VCaP (cell line): ENCODE results near the gene CELSR1.

Experiments
- H3K27ac ChIP-seq: fragments of 450-650 bp; 2 replicates; pipeline ENCODE4 v1.5.1; 2017
- TF ChIP-seq, protein P1 (sequence below): fragments of 450-650 bp; conservative IDR thresholded peaks from 2 replicates; pipeline ENCODE4 v1.5.1; 2017; ENCODE audit warnings: mild to moderate bottlenecking, moderate library complexity

CELSR1 gene

DNA sequence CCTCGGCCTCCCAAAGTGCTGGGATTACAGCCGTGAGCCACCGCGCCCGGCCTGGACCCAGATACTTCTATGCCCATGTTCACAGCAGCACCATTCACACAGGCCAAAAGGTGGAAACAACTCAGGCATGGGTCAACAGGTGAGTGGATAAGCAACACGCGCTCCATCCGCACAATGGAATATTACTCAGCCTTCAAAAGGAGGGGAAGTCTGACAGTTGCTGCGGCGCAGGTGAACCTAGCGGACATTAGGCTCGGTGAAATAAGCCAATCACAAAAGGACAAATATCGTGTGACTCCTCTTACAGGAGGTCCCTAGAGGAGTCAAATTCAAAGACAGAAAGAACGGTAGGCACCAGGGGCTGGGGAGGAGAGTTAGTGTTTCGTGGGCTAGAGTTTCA lies 154.9 kb downstream of the CELSR1 start:
- TF ChIP-seq, protein P1, sequence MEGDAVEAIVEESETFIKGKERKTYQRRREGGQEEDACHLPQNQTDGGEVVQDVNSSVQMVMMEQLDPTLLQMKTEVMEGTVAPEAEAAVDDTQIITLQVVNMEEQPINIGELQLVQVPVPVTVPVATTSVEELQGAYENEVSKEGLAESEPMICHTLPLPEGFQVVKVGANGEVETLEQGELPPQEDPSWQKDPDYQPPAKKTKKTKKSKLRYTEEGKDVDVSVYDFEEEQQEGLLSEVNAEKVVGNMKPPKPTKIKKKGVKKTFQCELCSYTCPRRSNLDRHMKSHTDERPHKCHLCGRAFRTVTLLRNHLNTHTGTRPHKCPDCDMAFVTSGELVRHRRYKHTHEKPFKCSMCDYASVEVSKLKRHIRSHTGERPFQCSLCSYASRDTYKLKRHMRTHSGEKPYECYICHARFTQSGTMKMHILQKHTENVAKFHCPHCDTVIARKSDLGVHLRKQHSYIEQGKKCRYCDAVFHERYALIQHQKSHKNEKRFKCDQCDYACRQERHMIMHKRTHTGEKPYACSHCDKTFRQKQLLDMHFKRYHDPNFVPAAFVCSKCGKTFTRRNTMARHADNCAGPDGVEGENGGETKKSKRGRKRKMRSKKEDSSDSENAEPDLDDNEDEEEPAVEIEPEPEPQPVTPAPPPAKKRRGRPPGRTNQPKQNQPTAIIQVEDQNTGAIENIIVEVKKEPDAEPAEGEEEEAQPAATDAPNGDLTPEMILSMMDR: no peak
- no peak overlapping the region for H3K27ac ChIP-seq

DNA sequence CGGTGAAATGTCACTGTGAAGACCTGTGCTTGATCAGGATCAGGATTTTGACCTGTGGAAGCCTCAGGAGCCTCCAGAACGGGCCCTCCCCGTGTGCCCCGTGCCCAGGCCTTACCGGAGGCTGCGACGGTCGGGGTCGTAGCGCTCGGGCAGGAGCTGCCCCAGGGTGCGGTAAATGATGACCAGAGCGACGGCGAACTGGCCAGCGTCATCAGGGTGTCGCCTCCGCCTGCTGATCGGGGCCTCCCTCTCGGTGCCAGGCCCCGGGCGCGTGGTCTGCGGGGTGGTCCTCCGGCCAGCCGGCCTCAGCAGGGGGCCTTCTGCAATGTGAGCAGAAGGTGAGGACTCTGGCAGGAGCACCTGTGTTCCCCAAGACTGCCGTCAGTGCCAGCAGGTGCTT lies 155.7 kb downstream of the CELSR1 start:
- TF ChIP-seq, protein P1: no peak

DNA sequence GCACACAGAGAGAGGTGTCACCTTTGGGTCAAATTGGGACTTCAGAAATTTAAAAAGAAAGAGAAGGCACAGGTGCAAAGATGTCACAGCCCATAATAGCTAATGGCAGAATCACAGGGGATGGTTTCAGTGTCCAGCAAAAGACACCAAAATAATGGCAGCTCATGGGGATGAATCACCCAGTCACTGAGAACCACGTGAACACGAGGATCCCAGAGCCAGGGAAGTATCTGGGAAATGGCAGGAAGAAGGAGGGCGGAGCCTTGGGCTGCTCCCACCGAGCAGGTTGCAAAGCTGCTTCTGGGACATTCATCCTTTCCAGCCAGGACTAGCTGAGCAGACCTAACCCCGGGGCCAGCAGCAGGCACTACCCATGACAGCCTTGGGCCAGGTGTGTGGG lies 156.3 kb downstream of the CELSR1 start:
- no peak overlapping the region for H3K27ac ChIP-seq
- TF ChIP-seq, protein P1: no peak

More for the DNA sequence above, 155.7 kb downstream of the CELSR1 start:
- no peak overlapping the region for H3K27ac ChIP-seq

DNA sequence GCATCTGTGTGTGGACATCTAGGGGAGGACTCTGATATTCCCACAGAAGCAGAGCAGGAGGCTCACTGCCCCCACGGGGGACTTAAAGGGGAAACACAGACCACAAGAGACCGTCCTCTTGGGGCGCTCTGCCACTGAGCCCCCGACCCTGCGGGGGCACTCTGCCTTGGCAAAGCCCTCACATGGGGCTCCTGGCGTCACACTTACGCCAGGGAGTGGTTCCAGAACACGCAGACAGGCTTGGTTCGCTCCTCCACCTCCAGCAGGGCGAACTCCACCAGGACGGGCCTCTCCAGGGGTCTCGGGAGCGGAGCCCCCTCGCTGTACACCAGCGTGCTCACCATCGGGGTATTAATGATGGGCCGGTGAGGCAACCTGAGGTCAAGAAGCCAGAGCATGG lies 156.8 kb downstream of the CELSR1 start:
- TF ChIP-seq, protein P1: no peak
- H3K27ac ChIP-seq: no peak overlapping the region

DNA sequence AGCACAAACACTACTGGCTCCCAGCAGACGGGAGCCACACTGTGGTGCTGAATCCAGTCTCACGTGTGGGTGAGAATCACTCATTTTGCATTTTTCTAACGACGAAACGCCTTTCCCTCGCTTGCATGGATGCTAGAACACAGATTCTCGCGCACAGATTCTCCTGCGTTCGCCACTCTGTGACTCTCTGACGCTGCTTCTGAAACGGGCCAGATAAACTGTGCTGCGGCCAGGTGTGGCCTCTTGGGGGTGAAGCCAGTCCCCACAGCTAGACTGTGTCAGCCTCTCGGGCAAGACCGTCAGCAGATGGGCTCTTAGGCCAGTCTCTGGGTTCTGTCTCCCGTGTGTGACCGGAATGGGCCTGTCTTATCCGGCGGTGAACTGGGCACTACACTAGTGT lies 157.4 kb downstream of the CELSR1 start:
- TF ChIP-seq, protein P1: no peak
- peak overlapping the region; percentile 46; the same call in 1 of the 2 replicates for H3K27ac ChIP-seq

DNA sequence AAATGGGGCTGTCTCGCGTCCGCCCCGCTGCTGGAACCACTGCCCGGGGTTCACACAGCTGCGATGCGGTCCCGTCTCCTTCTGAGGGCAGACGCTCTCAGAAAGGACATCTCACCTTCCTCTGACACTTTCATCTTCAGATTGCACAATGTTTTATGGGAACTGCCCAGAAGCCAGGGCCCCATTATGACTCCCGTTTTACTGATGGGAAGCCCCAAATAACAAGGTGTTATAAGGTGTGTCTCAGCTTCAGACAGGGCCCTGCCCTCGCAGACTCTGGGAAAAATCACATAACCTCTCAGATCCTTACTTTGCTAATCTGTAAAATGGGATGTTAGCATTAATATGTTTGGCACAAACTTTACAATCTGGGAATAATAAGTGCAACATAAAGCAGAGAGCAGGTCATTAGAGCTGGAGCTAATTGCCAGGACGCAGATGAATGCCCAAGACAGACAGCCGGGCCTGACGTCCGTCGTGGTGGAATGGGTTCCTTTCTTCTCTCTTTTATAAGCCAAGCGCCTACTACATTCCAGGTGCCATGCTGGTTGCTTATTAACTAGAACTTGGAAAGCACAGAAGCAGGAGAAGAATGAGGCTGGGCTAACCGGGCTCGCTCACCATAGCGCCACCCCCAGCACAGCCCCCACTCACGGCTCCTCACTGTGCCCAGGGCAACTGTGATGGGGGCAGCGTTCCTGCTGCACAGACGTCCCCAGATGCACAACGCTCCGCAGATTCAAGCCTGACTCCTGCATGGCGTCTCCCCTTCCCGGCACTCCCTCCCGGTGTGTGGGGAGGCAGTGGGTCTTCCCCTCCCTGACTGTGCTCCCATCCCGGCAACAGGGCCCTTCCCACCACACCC lies 158.1 kb downstream of the CELSR1 start:
- TF ChIP-seq, protein P1: no peak
- peak overlapping the region; percentile 46; the same call in 1 of the 2 replicates for H3K27ac ChIP-seq

DNA sequence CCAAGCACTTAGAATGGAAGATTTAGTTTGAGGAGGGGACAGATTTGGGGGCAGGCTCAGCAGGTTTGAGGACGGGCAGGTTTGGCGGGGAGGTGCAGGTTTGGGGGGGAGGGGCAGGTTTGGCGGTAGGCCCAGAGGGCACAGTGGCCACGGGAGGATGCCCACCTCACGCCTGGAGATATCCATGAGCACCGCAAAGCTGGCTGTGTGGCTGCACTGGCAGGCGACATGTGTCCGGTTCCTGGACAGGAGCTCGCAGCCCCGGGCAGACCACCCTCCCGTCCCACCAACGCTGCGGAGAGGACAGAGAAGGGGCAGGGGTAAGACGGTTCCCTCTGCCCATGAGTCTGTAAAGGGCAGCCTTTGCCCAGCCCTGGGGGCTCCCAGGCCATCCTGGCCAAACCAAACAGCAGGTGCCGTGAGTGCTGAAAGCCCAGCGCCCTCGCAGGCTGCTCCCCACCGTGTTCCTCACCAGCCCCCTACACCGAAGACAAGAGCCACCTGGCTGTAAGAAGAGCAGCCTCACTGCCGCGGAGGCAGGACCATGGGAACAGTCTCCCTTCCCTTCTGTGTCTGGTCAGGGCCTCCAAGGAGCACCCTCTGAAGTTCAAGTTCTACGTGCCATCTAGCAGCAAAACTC lies 158.9 kb downstream of the CELSR1 start:
- TF ChIP-seq, protein P1: no peak
- no peak overlapping the region; the same call in 1 of the 2 replicates for H3K27ac ChIP-seq
